ENCODE data around the gene FGGY. TPM values are rescaled to one million over a fixed set of nuclear protein-coding genes. Genes with fewer than 3 reads are reported as not detected.
A peak's percentile ranks its signal among the peaks of the same experiment; 100 is the strongest.

FGGY gene
- total RNA-seq, 1 experiment from 2014 or later = 6.4 TPM

- H3K4me1 Mint-ChIP-seq (ENCODE audit: low read depth, unreplicated experiment) = no peaks in the 10 kb centered on the region
- TF ChIP-seq CTCF (IDR thresholded peaks at IDR 0.05; ENCODE audit: insufficient read depth in 1 of 2, low read depth in 1 of 2, low read length in 1 of 2, severe bottlenecking in 1 of 2, unreplicated experiment in 1 of 2) = no peak
- Histone ChIP-seq H3K4me1 (no peaks in the 10 kb centered on the region), H3K27me3 (replicated peaks; ENCODE audit: control insufficient read depth, insufficient read depth, low read length) (no peaks in the 10 kb centered on the region), H3K4me3 (ENCODE audit: low read depth, low read length) (no peak overlapping the region), H3K36me3 (ENCODE audit: control insufficient read depth, insufficient read depth, low read length) (no peaks in the 10 kb centered on the region), H3K9me3 (no peaks in the 10 kb centered on the region)
- intact Hi-C loops (cut with micrococcal nuclease; ENCODE audit: unreplicated experiment) = no loop called here
- no peak for DNase-seq
- no peaks in the 10 kb centered on the region for H3K27me3 Mint-ChIP-seq (ENCODE audit: insufficient read depth, unreplicated experiment)
- CTCF ChIA-PET = no interaction called here
- no peak overlapping the region for H3K4me3 Mint-ChIP-seq (ENCODE audit: unreplicated experiment)
- H3K27ac Mint-ChIP-seq (ENCODE audit: unreplicated experiment) = no peak overlapping the region
- H3K36me3 Mint-ChIP-seq (ENCODE audit: insufficient read depth, unreplicated experiment) = no peaks in the 10 kb centered on the region
- BruUV-seq (replicated peaks) = no TSS peak
- POLR2A ChIA-PET = no interaction called here
- H3K9me3 Mint-ChIP-seq (ENCODE audit: unreplicated experiment) = no peaks in the 10 kb centered on the region
Observed at GRCh38 chr1:59554752-59555151, 257.9 kb downstream of the FGGY start.

GRCh38 chr1:59556398-59556797, 259.5 kb downstream of the FGGY start:
- no peak for DNase-seq
- Histone ChIP-seq H3K36me3 (ENCODE audit: control insufficient read depth, insufficient read depth, low read length) (no peaks in the 10 kb centered on the region), H3K4me3 (ENCODE audit: low read depth, low read length) (no peak overlapping the region), H3K9me3 (no peaks in the 10 kb centered on the region), H3K4me1 (no peaks in the 10 kb centered on the region), H3K27me3 (replicated peaks; ENCODE audit: control insufficient read depth, insufficient read depth, low read length) (no peaks in the 10 kb centered on the region)
- H3K9me3 Mint-ChIP-seq (ENCODE audit: unreplicated experiment) = no peaks in the 10 kb centered on the region
- H3K27ac Mint-ChIP-seq (ENCODE audit: unreplicated experiment) = no peak overlapping the region
- H3K36me3 Mint-ChIP-seq (ENCODE audit: insufficient read depth, unreplicated experiment) = no peaks in the 10 kb centered on the region
- no peaks in the 10 kb centered on the region for H3K4me1 Mint-ChIP-seq (ENCODE audit: low read depth, unreplicated experiment)
- intact Hi-C loops (cut with micrococcal nuclease; ENCODE audit: unreplicated experiment) = no loop called here
- no peak overlapping the region for H3K4me3 Mint-ChIP-seq (ENCODE audit: unreplicated experiment)
- ChIA-PET POLR2A (no interaction called here), CTCF (no interaction called here)
- TF ChIP-seq CTCF (IDR thresholded peaks at IDR 0.05; ENCODE audit: insufficient read depth in 1 of 2, low read depth in 1 of 2, low read length in 1 of 2, severe bottlenecking in 1 of 2, unreplicated experiment in 1 of 2) = no peak
- no TSS peak for BruUV-seq (replicated peaks)
- no peaks in the 10 kb centered on the region for H3K27me3 Mint-ChIP-seq (ENCODE audit: insufficient read depth, unreplicated experiment)

GRCh38 chr1:59556802-59557548, 260.1 kb downstream of the FGGY start:
- Mint-ChIP-seq H3K27ac (ENCODE audit: unreplicated experiment) (no peak overlapping the region), H3K9me3 (ENCODE audit: unreplicated experiment) (no peaks in the 10 kb centered on the region), H3K27me3 (ENCODE audit: insufficient read depth, unreplicated experiment) (no peaks in the 10 kb centered on the region), H3K36me3 (ENCODE audit: insufficient read depth, unreplicated experiment) (no peaks in the 10 kb centered on the region), H3K4me3 (ENCODE audit: unreplicated experiment) (no peak overlapping the region), H3K4me1 (ENCODE audit: low read depth, unreplicated experiment) (no peaks in the 10 kb centered on the region)
- intact Hi-C loops (cut with micrococcal nuclease; ENCODE audit: unreplicated experiment) = no loop called here
- BruUV-seq (replicated peaks) = no TSS peak
- no peaks in the 10 kb centered on the region for H3K9me3 ChIP-seq
- peak in 1 of 2 experiments; percentile 19 for DNase-seq
- ChIA-PET CTCF (no interaction called here), POLR2A (no interaction called here)
- H3K4me3 ChIP-seq (ENCODE audit: low read depth, low read length) = no peak overlapping the region
- no peaks in the 10 kb centered on the region for H3K4me1 ChIP-seq
- H3K36me3 ChIP-seq (ENCODE audit: control insufficient read depth, insufficient read depth, low read length) = no peaks in the 10 kb centered on the region
- TF ChIP-seq CTCF (IDR thresholded peaks at IDR 0.05; ENCODE audit: insufficient read depth in 1 of 2, low read depth in 1 of 2, low read length in 1 of 2, severe bottlenecking in 1 of 2, unreplicated experiment in 1 of 2) = no peak
- H3K27me3 ChIP-seq (replicated peaks; ENCODE audit: control insufficient read depth, insufficient read depth, low read length) = no peaks in the 10 kb centered on the region

Measured in Caco-2 (cell line).